Heart left ventricle (tissue), 16 donors: ENCODE results near the gene PATZ1. TPM values are rescaled to one million over a fixed set of nuclear protein-coding genes. Genes with fewer than 3 reads are reported as not detected.

Experiments used
- ATAC-seq, 4 donors: fragments of 200-7000 bp; cut with Tn5 transposase; one replicate each; pipeline ENCODE4 v1.9.1; 2020 to 2022; ENCODE audit warnings: moderate library complexity in 4 of 4, mild to moderate bottlenecking in 3 of 4, moderate number of reproducible peaks in 1 of 4
- DNase-seq, 5 donors: peaks; one replicate each; pipeline ENCODE4 v3.0.0-alpha.2; 2020
- H3K27ac ChIP-seq, 12 donors: fragments of 200-600 bp; sonication (generic) in 4 of 12; one replicate each; pipeline versions ENCODE4 v1.5.0 to v1.8.0; 2016 to 2022; ENCODE audit warnings: mild to moderate bottlenecking in 2 of 12
- H3K27me3 ChIP-seq, 9 donors: fragments of 200-600 bp; sonication (generic) in 2 of 9; one replicate each; pipeline versions ENCODE4 v1.5.1 to v1.8.0; 2016 to 2022; ENCODE audit warnings: mild to moderate bottlenecking in 3 of 9
- H3K36me3 ChIP-seq, 9 donors: fragments of 200-600 bp; sonication (generic) in 2 of 9; one replicate each; pipeline versions ENCODE4 v1.5.0 to v1.8.0; 2018 to 2022; ENCODE audit warnings: mild to moderate bottlenecking in 2 of 9
- H3K4me1 ChIP-seq, 12 donors: fragments of 200-600 bp; sonication (generic) in 4 of 12; one replicate each; pipeline versions ENCODE4 v1.5.0 to v1.8.0; 2016 to 2022; ENCODE audit warnings: mild to moderate bottlenecking in 3 of 12
- H3K4me3 ChIP-seq, 12 donors: fragments of 200-600 bp; sonication (generic) in 4 of 12; one replicate each; pipeline versions ENCODE4 v1.5.0 to v1.8.0; 2017 to 2022; ENCODE audit warnings: mild to moderate bottlenecking in 9 of 12, moderate library complexity in 4 of 12
- H3K9me3 ChIP-seq, 12 donors: fragments of 200-600 bp; sonication (generic) in 4 of 12; one replicate each; pipeline versions ENCODE4 v1.5.0 to v1.8.0; 2016 to 2022; ENCODE audit warnings: mild to moderate bottlenecking in 1 of 12
- POLR2A ChIP-seq, 2 donors: fragments of 450-650 bp; IDR thresholded peaks; one replicate each; pipeline ENCODE4 v1.6.1; 2017; ENCODE audit warnings: antibody characterized with exemption in 2 of 2, mild to moderate bottlenecking in 2 of 2, moderate library complexity in 2 of 2
- WGBS, 4 donors: extraction: QIAGEN DNeasy Blood & Tissue Kit in 2 of 4; methylation state at CpG; one replicate each; pipeline versions ENCODE4 v1.1.5 to v1.1.7; 2013 to 2018; 5-methylcytosine and 5-hydroxymethylcytosine counted together
- intact Hi-C, 10 donors: fragments of 100-400 bp; cut with DNase I; formaldehyde crosslinking; loops; one replicate each; pipeline versions ENCODE4 v1.11.1 to v1.14.2; 2022
- polyA plus RNA-seq, 2 donors: library from polyadenylated mRNA; stranded (reverse); fragments of 200-250 nt; gene quantifications; one replicate each; pipeline ENCODE4 v1.2.3, GENCODE V29; 2013
- total RNA-seq, 9 donors: library from RNA; depleted of rRNA in 2 of 9; stranded (reverse); fragments of >200 nt in 2 of 9; fragmentation: NEBNext Ultra II Directional in 3 of 9; extraction: Animal tissue kit (Norgen Biotek cat#: 25700) in 3 of 9; gene quantifications; one replicate each; pipeline versions ENCODE4 v1.1.0 to v1.2.4, GENCODE V29; 2016 to 2023
- TF ChIP-seq, protein P1 (sequence below), 12 donors: fragments of 200-600 bp; sonication (generic) in 4 of 12; IDR thresholded peaks; one replicate each; pipeline versions ENCODE4 v1.5.0 to v1.8.0; 2018 to 2022; ENCODE audit warnings: antibody characterized with exemption in 12 of 12, mild to moderate bottlenecking in 5 of 12
- donor health status: ischemic (EF 13 %, LVEDD 7.1; RV severe dilation, severe dysfunction).
- donor health status: healthy with polysubstance abuse.
- donor health status: DM: no; HTN: yes; CAD: no.
- donor health status: DM: no; HTN: no; CAD: no.
- donor health status: ischemic (EF 25% LVEDD 6.9; RV normal size, moderate dysfunction).
- donor health status: ischemic (EF 25% LVEDD 5.7; RV mildly dilated, moderate dysfunction).
- donor health status: healthy.
- donor health status: DM: yes; HTN: yes; CAD: no.
- donor health status: ischemic (EF 35%, LVEDD 5.7; RV mildly dilated, moderate dysfunction).
- donor health status: nonischemic (EF 11% LVEDD 7.7; RV severe dilation, severe dysfunction).
- donor health status: DM: yes; HTN: yes; CAD: no.
- donor health status: PGD.
- donor health status: ischemic (EF 29% LVEDD 5.4; RV normal size, mild dysfunction).
- donor health status: nonischemic (EF 23%, LVEDD 6.1; RV moderate dilation, normal function).

Gene PATZ1
- total and polyA plus RNA-seq, 11 donors = 7.7 to 20.1 (median 12.3) TPM

DNA sequence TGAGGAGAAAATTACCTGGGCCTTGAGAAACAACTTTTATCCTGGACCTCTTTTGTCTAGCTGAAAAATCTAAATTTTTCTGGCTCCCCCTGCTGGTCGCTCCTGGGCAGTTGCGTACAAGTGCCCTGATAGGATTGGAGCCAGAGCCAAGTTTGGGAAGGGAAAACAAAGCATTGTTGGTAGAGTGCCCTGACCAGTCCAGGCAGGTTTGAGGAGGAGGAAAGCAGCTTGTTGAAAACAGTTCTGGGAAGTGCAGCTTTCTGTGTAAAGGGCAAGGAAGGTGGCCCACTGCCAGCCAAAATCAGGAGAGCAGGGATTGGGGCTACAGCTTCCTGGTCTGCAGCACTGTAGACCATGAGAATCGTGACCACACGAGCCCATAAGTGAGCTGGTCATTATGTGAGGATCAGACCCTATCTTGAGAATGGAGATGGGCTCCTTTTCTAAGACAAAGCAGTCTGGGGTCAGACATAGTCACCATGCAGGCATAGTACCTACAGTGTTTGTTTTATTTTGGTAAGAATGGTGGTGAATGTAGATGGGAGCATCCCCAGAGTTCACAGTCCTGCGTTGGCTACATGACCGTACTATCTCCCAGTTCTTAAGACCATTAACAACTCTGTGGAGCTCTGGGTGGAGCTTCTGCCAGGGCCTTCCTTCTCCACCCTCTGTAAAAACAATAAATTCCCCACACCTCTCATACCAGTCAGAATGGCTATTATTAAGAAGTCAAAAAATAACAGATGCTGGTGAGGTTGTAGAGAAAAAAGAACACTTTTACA is 32.6 kb downstream of the PATZ1 start:
- Histone ChIP-seq H3K27me3 (no peaks in the 10 kb centered on the region), H3K9me3 (peaks cover 0 to 10% (median 0%) of the 10 kb centered on the region in 12 donors), H3K27ac (peak overlapping the region in 10 of 12 donors; percentile 24 to 79 (median 54)), H3K4me1 (peaks cover 0 to 16% (median 7%) of the 10 kb centered on the region in 12 donors), H3K4me3 (no peak overlapping the region), H3K36me3 (no peaks in the 10 kb centered on the region)
- WGBS, 4 donors = 31 to 39% (median 33%) methylated on average over 6 of the region's 6 CpGs
- TF ChIP-seq POLR2A (IDR thresholded peaks at IDR 0.05) = no peak
- TF ChIP-seq, protein P1, sequence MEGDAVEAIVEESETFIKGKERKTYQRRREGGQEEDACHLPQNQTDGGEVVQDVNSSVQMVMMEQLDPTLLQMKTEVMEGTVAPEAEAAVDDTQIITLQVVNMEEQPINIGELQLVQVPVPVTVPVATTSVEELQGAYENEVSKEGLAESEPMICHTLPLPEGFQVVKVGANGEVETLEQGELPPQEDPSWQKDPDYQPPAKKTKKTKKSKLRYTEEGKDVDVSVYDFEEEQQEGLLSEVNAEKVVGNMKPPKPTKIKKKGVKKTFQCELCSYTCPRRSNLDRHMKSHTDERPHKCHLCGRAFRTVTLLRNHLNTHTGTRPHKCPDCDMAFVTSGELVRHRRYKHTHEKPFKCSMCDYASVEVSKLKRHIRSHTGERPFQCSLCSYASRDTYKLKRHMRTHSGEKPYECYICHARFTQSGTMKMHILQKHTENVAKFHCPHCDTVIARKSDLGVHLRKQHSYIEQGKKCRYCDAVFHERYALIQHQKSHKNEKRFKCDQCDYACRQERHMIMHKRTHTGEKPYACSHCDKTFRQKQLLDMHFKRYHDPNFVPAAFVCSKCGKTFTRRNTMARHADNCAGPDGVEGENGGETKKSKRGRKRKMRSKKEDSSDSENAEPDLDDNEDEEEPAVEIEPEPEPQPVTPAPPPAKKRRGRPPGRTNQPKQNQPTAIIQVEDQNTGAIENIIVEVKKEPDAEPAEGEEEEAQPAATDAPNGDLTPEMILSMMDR (IDR thresholded peaks at IDR 0.05) = peak; percentile 79 to 96 (median 89)
- DNase-seq (peak; percentile 67 to 80 (median 72)), ATAC-seq (peak; percentile 93 to 98 (median 95))
- intact Hi-C loops = loop anchor here in 4 of 10 donors (2.0 kb wide), 2 partner anchors 17 to 21 kb away; partner anchors contain the start of gene PIK3IP1 (in 3 of the 4)

DNA sequence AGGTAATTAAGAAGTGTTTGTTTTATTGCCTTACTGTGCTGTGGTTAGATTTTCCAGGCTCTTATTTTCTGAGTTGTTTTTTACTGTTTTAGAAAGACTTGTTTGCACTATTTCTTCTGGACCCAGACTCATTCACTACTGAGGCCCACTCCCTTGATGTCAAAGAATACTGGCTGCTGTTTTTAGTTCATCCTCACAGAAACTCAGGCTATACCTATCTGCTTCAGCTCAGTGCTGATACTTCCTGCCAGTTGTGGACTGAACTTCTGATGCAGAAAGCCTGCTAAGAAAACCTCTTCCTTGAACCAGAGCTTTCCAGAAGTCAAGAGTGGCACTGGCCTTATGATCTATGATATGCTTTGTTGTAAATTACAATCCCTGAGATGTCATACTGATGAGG is 38.0 kb downstream of the PATZ1 start:
- no peaks in the 10 kb centered on the region for H3K36me3 ChIP-seq
- DNase-seq = no peak
- TF ChIP-seq POLR2A (IDR thresholded peaks at IDR 0.05) = no peak
- TF ChIP-seq, protein P1 (IDR thresholded peaks at IDR 0.05) = no peak
- H3K9me3 ChIP-seq = no peaks in the 10 kb centered on the region
- no peak for ATAC-seq
- H3K4me3 ChIP-seq = no peak overlapping the region
- intact Hi-C loops = no loop called here
- H3K27ac ChIP-seq = peak overlapping the region in 1 of 12 donors; percentile 2
- H3K27me3 ChIP-seq = no peaks in the 10 kb centered on the region
- peaks cover 0 to 5% (median 2%) of the 10 kb centered on the region in 12 donors for H3K4me1 ChIP-seq

DNA sequence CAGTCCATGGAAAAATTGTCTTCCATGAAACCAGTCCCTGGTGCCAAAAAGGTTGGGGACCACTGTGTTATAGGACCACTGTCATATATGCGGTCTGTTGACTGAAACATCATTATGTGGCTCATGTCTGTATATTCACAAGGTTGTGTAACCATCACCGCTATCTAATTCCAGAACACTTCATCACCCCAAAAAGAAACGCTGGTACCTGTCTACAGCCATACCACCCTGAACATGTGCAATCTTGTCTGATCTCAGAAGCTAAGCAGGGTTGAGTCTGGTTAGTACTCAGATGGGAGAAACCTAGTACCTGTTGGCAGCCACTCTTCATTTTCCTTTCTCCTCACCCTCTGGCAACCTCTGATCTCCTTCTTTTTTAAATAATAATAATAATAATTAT is 41.0 kb downstream of the PATZ1 start:
- H3K4me3 ChIP-seq = no peak overlapping the region
- DNase-seq = no peak
- no peak overlapping the region for H3K27ac ChIP-seq
- no peaks in the 10 kb centered on the region for H3K9me3 ChIP-seq
- no peaks in the 10 kb centered on the region for H3K36me3 ChIP-seq
- ATAC-seq = no peak
- intact Hi-C loops = no loop called here
- 90 to 92% (median 90%) methylated on average over 3 of the region's 3 CpGs for WGBS, 4 donors
- H3K27me3 ChIP-seq = no peaks in the 10 kb centered on the region
- TF ChIP-seq, protein P1 (IDR thresholded peaks at IDR 0.05) = no peak
- TF ChIP-seq POLR2A (IDR thresholded peaks at IDR 0.05) = no peak
- peaks cover 0 to 3% (median 0%) of the 10 kb centered on the region in 12 donors for H3K4me1 ChIP-seq

DNA sequence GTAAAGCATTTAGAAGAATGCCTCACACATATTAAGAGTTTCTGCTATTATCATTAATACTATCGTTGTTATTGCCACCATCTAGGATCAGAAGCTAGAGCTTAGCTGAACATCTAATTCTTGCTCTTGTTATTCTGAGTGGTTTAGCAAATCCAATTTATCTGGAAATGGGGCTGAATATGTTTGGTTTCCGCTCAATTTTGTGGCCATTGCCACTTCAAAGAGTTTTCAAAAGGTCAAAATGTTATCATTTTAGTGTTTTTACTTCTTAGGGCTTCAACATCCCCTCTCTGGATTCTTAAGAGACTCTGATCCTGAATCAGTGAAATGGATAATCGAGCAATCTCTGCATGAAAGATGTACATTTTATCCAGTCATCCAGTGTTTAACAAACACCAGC is 43.6 kb downstream of the PATZ1 start:
- no peak for ATAC-seq
- no peaks in the 10 kb centered on the region for H3K36me3 ChIP-seq
- intact Hi-C loops = no loop called here
- H3K4me1 ChIP-seq = peaks cover 0 to under 1% (median 0%) of the 10 kb centered on the region in 12 donors
- 81 to 98% (median 90%) methylated on average over 3 of the region's 3 CpGs for WGBS, 4 donors
- DNase-seq = no peak
- no peaks in the 10 kb centered on the region for H3K9me3 ChIP-seq
- H3K27ac ChIP-seq = no peak overlapping the region
- no peak overlapping the region for H3K4me3 ChIP-seq
- no peaks in the 10 kb centered on the region for H3K27me3 ChIP-seq
- TF ChIP-seq, protein P1 (IDR thresholded peaks at IDR 0.05) = no peak
- no peak for TF ChIP-seq POLR2A (IDR thresholded peaks at IDR 0.05)
